WTC11 (cell line): Measurements from ENCODE around the gene KRTAP2-4. TPM values are rescaled to one million over a fixed set of nuclear protein-coding genes. Genes with fewer than 3 reads are reported as not detected.
"Not testable (repeated sequence)": the region's sequence is repeated elsewhere in the genome, so short reads cannot be mapped to it uniquely, and the experiment has no call there.

Experiments
- ATAC-seq: fragments of 200-7000 bp; cut with Tn5 transposase; 2 replicates; pipeline ENCODE4 v1.10.0; 2021; ENCODE audit warnings: mild to moderate bottlenecking, moderate library complexity
- CTCF ChIA-PET: fragments of 300-600 bp; sonication (Branson Sonifier 250); formaldehyde crosslinking; loops from one replicate; lab custom pipeline; 2021; ENCODE audit warnings: antibody characterized with exemption; lab: Charles Lee
- POLR2A ChIA-PET: fragments of 350-600 bp; sonication (Branson Sonifier 250); formaldehyde crosslinking; loops from one replicate; lab custom pipeline; 2021; ENCODE audit warnings: antibody characterized with exemption; lab: Charles Lee
- DNase-seq: peaks from one replicate; pipeline ENCODE4 v3.0.0; 2021; ENCODE audit warnings: low spot score
- H3K27ac Mint-ChIP-seq: 2 replicates; pipeline ENCODE4 v1.8.0; 2021; ENCODE audit warnings: mixed read lengths
- H3K27me3 Mint-ChIP-seq: 2 replicates; pipeline ENCODE4 v1.8.0; 2021; ENCODE audit warnings: low read depth, mild to moderate bottlenecking, moderate library complexity, mixed read lengths
- H3K36me3 Mint-ChIP-seq: 2 replicates; pipeline ENCODE4 v1.8.0; 2021; ENCODE audit warnings: mixed read lengths
- H3K4me1 Mint-ChIP-seq: 2 replicates; pipeline ENCODE4 v1.8.0; 2022; ENCODE audit warnings: mixed read lengths
- H3K4me3 Mint-ChIP-seq: 2 replicates; pipeline ENCODE4 v1.8.0; 2021; ENCODE audit warnings: mild to moderate bottlenecking, moderate library complexity, mixed read lengths
- H3K9me3 Mint-ChIP-seq: 2 replicates; pipeline ENCODE4 v1.8.0; 2021; ENCODE audit warnings: mixed read lengths
- CBFB ChIP-seq: sonication (generic); formaldehyde crosslinking; IDR thresholded peaks from 2 replicates; pipeline ENCODE4 v1.8.1; 2022; ENCODE audit warnings: mild to moderate bottlenecking, low read depth, missing genetic modification reagents
- CREM ChIP-seq: sonication (generic); formaldehyde crosslinking; IDR thresholded peaks from 2 replicates; pipeline ENCODE4 v1.8.1; 2022; ENCODE audit warnings: mild to moderate bottlenecking, missing genetic modification reagents, moderate library complexity
- ESRRA ChIP-seq: sonication (generic); formaldehyde crosslinking; IDR thresholded peaks from 2 replicates; pipeline ENCODE4 v1.8.1; 2022; ENCODE audit warnings: mild to moderate bottlenecking, missing genetic modification reagents, borderline replicate concordance
- HMGA2 ChIP-seq: fragments of 250-450 bp; sonication (Bioruptor Pico); IDR thresholded peaks from 2 replicates; pipeline ENCODE4 v1.4.0; 2021; ENCODE audit warnings: mild to moderate bottlenecking, moderate library complexity
- MXD4 ChIP-seq: fragments of 250-450 bp; sonication (Bioruptor Pico); IDR thresholded peaks from 2 replicates; pipeline ENCODE4 v1.8.0; 2021; ENCODE audit warnings: mild to moderate bottlenecking, moderate library complexity, borderline replicate concordance
- MYBL2 ChIP-seq: sonication (generic); formaldehyde crosslinking; IDR thresholded peaks from 2 replicates; pipeline ENCODE4 v1.8.1; 2023; ENCODE audit warnings: mild to moderate bottlenecking, moderate library complexity, missing genetic modification reagents
- OVOL2 ChIP-seq: fragments of 250-450 bp; sonication (Bioruptor Pico); IDR thresholded peaks from 2 replicates; pipeline ENCODE4 v1.9.0; 2021; ENCODE audit warnings: mild to moderate bottlenecking, borderline replicate concordance
- RORB ChIP-seq: fragments of 250-450 bp; sonication (Bioruptor Pico); IDR thresholded peaks from 2 replicates; pipeline ENCODE4 v1.9.0; 2021; ENCODE audit warnings: mild to moderate bottlenecking
- SP1 ChIP-seq: sonication (generic); formaldehyde crosslinking; conservative IDR thresholded peaks from 2 replicates; pipeline ENCODE4 v1.8.1; 2022; ENCODE audit warnings: missing genetic modification reagents
- TCF7 ChIP-seq: sonication (generic); formaldehyde crosslinking; IDR thresholded peaks from 2 replicates; pipeline ENCODE4 v1.8.0; 2022; ENCODE audit warnings: mild to moderate bottlenecking, low read depth, missing genetic modification reagents, moderate library complexity
- TEAD4 ChIP-seq: sonication (generic); formaldehyde crosslinking; IDR thresholded peaks from 2 replicates; pipeline ENCODE4 v1.8.0; 2022; ENCODE audit warnings: mild to moderate bottlenecking, missing genetic modification reagents
- ZNF219 ChIP-seq: sonication (generic); formaldehyde crosslinking; IDR thresholded peaks from 2 replicates; pipeline ENCODE4 v1.8.0; 2023; ENCODE audit warnings: missing genetic modification reagents, mild to moderate bottlenecking, borderline replicate concordance
- ZNF317 ChIP-seq: sonication (generic); formaldehyde crosslinking; IDR thresholded peaks from 2 replicates; pipeline ENCODE4 v1.8.1; 2023; ENCODE audit warnings: low read depth, mild to moderate bottlenecking, moderate library complexity, missing genetic modification reagents, borderline replicate concordance
- ZNF423 ChIP-seq: fragments of 250-450 bp; sonication (Bioruptor Pico); IDR thresholded peaks from 2 replicates; pipeline ENCODE4 v2.1.2; 2022; ENCODE audit warnings: mild to moderate bottlenecking, moderate library complexity
- ZNF425 ChIP-seq: fragments of 250-450 bp; sonication (Bioruptor Pico); conservative IDR thresholded peaks from 2 replicates; pipeline ENCODE4 v1.9.0; 2021; ENCODE audit warnings: mild to moderate bottlenecking
- total RNA-seq: library from RNA; stranded (reverse); gene quantifications from 3 replicates; pipeline ENCODE4 v1.2.3, GENCODE V29; 2021
- TF ChIP-seq, protein P1 (sequence below): sonication (generic); formaldehyde crosslinking; IDR thresholded peaks from 2 replicates; pipeline ENCODE4 v1.8.1; 2023; ENCODE audit warnings: mild to moderate bottlenecking, missing genetic modification reagents, borderline replicate concordance
- TF ChIP-seq, protein P2 (sequence below): sonication (generic); formaldehyde crosslinking; IDR thresholded peaks from 2 replicates; pipeline ENCODE4 v1.8.1; 2023; ENCODE audit warnings: mild to moderate bottlenecking, missing genetic modification reagents

Gene KRTAP2-4
- total RNA-seq, 1 experiment from 2014 or later, result not detected

GRCh38 chr17:41107941-41108450 is 42.3 kb upstream of the KRTAP2-4 start:
- POLR2A ChIA-PET, result no interaction called here
- CTCF ChIA-PET, result no interaction called here
- peaks cover 36% of the 10 kb centered on the region for H3K9me3 Mint-ChIP-seq
- peak overlapping the region; percentile 80 for H3K27ac Mint-ChIP-seq
- no peak overlapping the region for H3K4me3 Mint-ChIP-seq
- DNase-seq, result no peak
- peaks cover 43% of the 10 kb centered on the region for H3K4me1 Mint-ChIP-seq
- no peaks in the 10 kb centered on the region for H3K27me3 Mint-ChIP-seq
- peaks cover 36% of the 10 kb centered on the region for H3K36me3 Mint-ChIP-seq
- ATAC-seq, result no peak
- TF ChIP-seq ZNF425 (CRISPR knock-in tag), result no peak

DNA sequence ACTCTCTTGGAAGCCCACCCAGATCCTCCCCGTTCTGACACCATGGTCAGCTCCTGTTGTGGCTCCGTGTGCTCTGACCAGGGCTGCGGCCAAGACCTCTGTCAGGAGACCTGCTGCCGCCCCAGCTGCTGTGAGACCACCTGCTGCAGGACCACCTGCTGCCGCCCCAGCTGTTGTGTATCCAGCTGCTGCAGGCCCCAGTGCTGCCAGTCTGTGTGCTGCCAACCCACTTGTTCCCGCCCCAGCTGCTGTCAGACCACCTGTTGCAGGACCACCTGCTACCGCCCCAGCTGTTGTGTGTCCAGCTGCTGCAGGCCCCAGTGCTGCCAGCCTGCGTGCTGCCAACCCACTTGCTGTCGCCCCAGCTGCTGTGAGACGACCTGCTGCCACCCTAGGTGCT is 39.7 kb upstream of the KRTAP2-4 start, which contains the start of gene KRTAP4-9:
Gene KRTAP4-9, plus strand, starts transcription at position 43 of the 400 bp plus-strand sequence. Its CDS starts 0 bp downstream, at position 43.
- CTCF ChIA-PET, result not testable (repeated sequence)
- H3K27ac Mint-ChIP-seq, result peak within 1 kb of the TSS; percentile 55; the same call in 1 of the 2 replicates
- peak; percentile 7; the same call in 1 of the 2 replicates for TF ChIP-seq ZNF423 (CRISPR knock-in tag)

DNA sequence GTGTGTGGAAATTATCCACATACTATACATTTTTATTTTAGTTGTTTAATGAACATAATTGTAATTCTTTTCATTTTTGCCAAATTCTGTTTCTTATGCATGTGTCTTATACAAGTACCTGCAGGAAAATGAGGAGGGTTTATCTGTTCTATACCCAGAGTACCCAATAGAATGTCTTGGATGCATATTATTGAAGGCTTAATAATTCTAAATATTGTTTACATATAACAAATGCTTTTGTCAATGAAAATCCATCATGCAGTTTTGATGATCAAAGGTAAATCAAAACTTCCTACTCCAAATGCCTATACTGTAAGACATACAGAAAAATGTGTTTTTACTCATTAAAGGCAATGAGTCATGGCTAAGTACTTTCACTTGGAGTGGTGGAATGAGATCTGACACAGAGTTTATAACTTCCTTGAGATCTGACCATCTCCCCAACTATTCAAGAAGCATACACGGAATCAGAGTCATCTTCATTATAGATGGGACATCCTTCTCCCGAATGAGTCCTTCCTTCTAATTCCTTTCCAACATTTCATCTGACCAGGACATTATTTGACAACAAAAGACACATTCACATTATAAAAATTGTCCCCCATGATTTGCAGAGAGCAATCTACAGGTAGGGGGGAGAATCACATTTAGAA is 38.8 kb upstream of the KRTAP2-4 start:
- H3K27ac Mint-ChIP-seq, ATAC-seq, CTCF ChIA-PET, POLR2A ChIA-PET, H3K4me3 Mint-ChIP-seq, DNase-seq, H3K27me3 Mint-ChIP-seq: not testable (repeated sequence)
- H3K4me1 Mint-ChIP-seq, result peaks cover 64% of the 10 kb centered on the region
- peaks cover 14% of the 10 kb centered on the region for H3K9me3 Mint-ChIP-seq
- peaks cover 11% of the 10 kb centered on the region for H3K36me3 Mint-ChIP-seq

More for the DNA sequence above, 39.7 kb upstream of the KRTAP2-4 start, which contains the start of gene KRTAP4-9:
- ATAC-seq, H3K27me3 Mint-ChIP-seq, DNase-seq, POLR2A ChIA-PET, H3K4me3 Mint-ChIP-seq: not testable (repeated sequence)
- peaks cover 57% of the 10 kb centered on the region for H3K4me1 Mint-ChIP-seq
- H3K9me3 Mint-ChIP-seq, result peaks cover 19% of the 10 kb centered on the region
- peaks cover 19% of the 10 kb centered on the region for H3K36me3 Mint-ChIP-seq

DNA sequence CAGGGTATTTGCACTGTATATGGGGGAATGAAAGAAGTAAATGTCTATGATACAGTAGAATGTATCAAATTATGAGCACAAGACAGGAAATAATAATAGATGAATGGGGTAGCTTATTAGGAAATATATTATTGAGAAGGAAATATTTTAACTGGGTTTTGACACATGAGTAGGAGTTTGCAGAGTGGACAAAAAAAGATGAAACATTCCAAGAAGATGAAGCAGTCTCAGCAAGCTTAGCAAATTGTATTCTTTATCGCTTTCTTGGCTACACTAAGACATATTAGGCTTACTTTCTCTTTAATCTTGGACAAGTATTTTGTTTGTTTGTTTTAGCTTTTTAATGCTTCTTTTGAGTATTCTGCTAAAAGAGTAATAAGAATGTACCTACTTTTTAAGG is 38.2 kb upstream of the KRTAP2-4 start:
- CTCF ChIA-PET, result no interaction called here
- Mint-ChIP-seq H3K4me1 (peaks cover 62% of the 10 kb centered on the region), H3K36me3 (peaks cover 6% of the 10 kb centered on the region), H3K4me3 (no peak overlapping the region), H3K9me3 (peaks cover 10% of the 10 kb centered on the region), H3K27me3 (no peaks in the 10 kb centered on the region), H3K27ac (no peak overlapping the region)
- DNase-seq (no peak), ATAC-seq (no peak)
- POLR2A ChIA-PET, result no interaction called here
- TF ChIP-seq TEAD4 (CRISPR knock-in tag) (no peak), ZNF219 (CRISPR knock-in tag) (no peak), OVOL2 (CRISPR knock-in tag) (no peak), ESRRA (no peak), RORB (no peak), CBFB (CRISPR knock-in tag) (no peak), TCF7 (CRISPR knock-in tag) (no peak), MXD4 (CRISPR knock-in tag) (no peak), HMGA2 (CRISPR knock-in tag) (no peak), ZNF317 (CRISPR knock-in tag) (no peak), SP1 (CRISPR knock-in tag) (no peak), ZNF423 (CRISPR knock-in tag) (no peak), CREM (CRISPR knock-in tag) (no peak), MYBL2 (CRISPR knock-in tag) (no peak)
- TF ChIP-seq, protein P1, sequence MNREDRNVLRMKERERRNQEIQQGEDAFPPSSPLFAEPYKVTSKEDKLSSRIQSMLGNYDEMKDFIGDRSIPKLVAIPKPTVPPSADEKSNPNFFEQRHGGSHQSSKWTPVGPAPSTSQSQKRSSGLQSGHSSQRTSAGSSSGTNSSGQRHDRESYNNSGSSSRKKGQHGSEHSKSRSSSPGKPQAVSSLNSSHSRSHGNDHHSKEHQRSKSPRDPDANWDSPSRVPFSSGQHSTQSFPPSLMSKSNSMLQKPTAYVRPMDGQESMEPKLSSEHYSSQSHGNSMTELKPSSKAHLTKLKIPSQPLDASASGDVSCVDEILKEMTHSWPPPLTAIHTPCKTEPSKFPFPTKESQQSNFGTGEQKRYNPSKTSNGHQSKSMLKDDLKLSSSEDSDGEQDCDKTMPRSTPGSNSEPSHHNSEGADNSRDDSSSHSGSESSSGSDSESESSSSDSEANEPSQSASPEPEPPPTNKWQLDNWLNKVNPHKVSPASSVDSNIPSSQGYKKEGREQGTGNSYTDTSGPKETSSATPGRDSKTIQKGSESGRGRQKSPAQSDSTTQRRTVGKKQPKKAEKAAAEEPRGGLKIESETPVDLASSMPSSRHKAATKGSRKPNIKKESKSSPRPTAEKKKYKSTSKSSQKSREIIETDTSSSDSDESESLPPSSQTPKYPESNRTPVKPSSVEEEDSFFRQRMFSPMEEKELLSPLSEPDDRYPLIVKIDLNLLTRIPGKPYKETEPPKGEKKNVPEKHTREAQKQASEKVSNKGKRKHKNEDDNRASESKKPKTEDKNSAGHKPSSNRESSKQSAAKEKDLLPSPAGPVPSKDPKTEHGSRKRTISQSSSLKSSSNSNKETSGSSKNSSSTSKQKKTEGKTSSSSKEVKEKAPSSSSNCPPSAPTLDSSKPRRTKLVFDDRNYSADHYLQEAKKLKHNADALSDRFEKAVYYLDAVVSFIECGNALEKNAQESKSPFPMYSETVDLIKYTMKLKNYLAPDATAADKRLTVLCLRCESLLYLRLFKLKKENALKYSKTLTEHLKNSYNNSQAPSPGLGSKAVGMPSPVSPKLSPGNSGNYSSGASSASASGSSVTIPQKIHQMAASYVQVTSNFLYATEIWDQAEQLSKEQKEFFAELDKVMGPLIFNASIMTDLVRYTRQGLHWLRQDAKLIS, result no peak
- TF ChIP-seq, protein P2, sequence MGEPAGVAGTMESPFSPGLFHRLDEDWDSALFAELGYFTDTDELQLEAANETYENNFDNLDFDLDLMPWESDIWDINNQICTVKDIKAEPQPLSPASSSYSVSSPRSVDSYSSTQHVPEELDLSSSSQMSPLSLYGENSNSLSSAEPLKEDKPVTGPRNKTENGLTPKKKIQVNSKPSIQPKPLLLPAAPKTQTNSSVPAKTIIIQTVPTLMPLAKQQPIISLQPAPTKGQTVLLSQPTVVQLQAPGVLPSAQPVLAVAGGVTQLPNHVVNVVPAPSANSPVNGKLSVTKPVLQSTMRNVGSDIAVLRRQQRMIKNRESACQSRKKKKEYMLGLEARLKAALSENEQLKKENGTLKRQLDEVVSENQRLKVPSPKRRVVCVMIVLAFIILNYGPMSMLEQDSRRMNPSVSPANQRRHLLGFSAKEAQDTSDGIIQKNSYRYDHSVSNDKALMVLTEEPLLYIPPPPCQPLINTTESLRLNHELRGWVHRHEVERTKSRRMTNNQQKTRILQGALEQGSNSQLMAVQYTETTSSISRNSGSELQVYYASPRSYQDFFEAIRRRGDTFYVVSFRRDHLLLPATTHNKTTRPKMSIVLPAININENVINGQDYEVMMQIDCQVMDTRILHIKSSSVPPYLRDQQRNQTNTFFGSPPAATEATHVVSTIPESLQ, result no peak
